ENCODE measurements around the gene GALNT13.

Gene GALNT13

DNA sequence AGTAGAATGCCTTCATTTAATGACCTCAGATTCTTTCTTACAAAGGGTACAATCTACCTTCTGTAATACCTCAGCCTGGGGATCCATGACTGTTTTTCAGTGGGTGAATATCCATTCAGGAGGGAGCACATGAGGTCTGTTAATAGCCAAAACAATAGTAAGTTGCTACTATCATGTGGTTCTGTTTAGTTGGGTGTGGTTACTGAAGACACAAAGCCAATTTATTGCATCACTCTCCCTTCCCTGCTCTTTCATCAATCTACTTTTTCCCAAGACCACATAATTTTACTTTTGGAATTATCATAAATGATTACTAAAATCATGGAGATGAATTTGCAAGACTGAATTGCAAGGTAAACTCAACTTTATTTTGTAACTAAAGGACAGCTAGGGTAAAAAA is 254.2 kb downstream of the GALNT13 start:
- no peak for DNase-seq (ENCODE audit: low read depth in 2 of 2)

DNA sequence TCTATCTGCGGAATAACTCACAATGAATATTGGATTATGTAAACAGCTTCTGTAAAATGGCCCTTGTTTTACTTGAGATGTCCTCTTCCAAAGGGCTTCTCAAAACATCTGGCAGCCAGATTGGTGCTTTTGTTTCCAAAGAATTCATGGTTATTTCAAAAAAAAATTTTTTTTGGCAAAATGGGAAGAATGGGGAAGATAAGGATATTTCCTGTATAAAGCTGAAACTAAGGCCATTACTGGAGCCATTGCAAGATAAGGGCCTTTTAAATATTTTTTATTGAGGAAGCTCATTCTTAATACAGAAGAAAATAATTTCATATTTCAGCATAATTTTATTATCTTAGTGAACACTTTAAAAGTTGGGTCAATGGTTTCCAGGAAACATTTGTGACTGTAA is 259.1 kb downstream of the GALNT13 start:
- DNase-seq (ENCODE audit: low read depth in 2 of 2) = no peak

DNA sequence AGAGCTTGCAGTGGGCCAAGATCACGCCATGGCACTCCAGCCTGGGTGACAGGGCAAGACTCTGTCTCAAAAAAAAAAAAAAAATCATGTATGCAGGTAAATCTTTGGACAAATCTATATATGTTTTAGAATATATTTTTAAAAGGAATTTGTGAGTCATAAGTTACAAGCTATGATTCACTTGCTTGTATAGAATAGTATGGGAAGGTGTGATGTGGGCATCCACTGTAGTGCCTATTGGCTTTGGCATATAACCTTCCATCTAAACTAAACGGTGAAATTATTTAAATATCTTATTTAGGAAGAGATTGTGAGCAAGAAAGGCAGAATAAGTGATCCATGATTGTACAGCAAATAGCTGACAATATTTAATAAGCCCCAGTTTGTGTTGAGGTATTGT is 261.1 kb downstream of the GALNT13 start:
- no peak for DNase-seq (ENCODE audit: low read depth in 2 of 2)

DNA sequence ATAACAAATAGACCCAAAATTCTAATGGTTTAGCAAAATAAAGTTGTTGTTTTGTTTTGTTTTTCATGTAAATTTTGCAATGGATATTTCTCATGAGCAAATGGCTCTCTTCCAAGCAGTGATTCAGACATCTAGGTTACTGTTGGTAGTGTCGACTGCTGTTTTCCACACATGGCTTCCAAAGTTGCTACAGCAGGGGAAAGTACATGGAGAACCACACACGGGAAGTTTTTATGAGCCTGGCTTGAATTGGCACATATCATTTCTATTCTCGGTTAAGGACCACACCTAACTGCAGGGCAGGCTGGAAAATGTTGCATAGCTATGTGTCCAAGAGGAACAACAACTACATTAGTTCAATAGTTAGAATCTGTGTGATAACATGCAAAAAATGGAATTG is 262.1 kb downstream of the GALNT13 start:
- DNase-seq (ENCODE audit: low read depth in 2 of 2) = no peak

DNA sequence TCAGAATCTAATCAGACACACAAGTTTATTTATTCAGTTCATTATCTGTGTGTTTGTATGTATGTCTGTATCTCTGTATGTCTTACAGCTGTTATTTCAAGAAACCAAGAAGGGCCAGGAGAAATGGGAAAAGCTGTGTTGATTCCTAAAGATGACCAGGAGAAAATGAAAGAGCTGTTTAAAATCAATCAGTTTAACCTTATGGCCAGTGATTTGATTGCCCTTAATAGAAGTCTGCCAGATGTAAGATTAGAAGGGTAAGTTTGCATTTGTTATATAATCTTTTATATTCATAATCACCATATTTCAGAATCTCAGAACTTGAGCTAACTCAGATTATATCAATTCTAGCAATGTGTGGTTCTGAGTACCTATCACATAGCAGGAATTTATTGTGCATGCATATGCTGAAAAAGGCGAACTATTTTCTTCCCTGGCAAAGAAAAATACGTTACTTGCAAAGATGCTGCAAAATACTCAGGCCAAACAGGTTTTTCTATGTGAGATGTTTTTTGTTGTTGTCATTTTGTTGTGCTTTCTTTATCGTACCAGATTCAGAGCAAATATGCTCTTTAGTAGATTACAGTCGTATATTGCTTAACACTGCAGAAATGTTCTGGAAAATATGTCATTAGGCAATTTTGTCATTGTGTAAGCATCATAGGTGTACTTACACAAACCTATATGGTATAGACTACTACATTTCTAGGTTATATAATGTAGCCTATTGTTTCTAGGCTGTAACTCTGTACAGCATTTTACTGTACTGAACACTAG is 268.7 kb downstream of the GALNT13 start:
- DNase-seq (ENCODE audit: low read depth in 2 of 2) = no peak

DNA sequence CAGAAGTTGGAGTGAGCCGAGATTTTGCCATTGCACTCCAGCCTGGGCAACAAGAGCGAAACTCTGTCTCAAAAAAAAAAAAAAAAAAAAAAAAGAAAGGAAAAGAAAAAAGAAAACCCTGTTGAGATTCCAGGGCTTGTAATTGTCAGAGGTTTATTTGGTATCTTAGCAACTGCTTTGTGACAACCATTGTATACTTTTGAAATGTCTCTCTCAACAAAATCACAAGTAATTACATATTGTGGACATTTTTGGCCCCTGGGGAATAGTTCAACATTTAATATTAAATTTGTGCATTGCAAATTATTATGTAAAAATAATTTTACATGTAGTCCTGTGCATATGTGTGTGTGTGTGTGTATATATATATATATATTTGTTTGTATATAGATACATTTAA is 270.8 kb downstream of the GALNT13 start:
- DNase-seq (ENCODE audit: low read depth in 2 of 2) = no peak

GRCh38 chr2:154143105-154143504 is 271.4 kb downstream of the GALNT13 start:
- DNase-seq (ENCODE audit: low read depth in 2 of 2) = no peak

GRCh38 chr2:154158101-154158500 is 286.4 kb downstream of the GALNT13 start:
- no peak for DNase-seq (ENCODE audit: low read depth in 2 of 2)

DNA sequence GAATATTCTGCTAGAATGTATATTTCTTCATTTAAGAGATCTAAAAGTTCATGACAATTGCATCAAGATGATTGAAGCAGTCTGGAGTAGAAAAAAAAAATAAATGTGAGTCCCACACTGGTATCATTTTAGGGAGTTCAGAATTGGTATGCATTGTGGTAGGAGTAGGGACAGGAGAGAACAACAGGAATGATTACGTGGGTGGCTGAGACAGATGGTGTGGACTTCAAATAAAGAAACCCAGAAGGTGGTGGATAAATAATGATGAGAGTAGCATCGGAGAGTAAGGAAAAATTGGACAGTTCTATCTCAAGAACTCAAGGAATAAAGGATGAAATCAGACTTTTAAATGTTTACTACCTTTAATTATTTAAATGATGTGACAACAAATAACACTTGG is 289.6 kb downstream of the GALNT13 start:
- DNase-seq (ENCODE audit: low read depth in 2 of 2) = no peak

DNA sequence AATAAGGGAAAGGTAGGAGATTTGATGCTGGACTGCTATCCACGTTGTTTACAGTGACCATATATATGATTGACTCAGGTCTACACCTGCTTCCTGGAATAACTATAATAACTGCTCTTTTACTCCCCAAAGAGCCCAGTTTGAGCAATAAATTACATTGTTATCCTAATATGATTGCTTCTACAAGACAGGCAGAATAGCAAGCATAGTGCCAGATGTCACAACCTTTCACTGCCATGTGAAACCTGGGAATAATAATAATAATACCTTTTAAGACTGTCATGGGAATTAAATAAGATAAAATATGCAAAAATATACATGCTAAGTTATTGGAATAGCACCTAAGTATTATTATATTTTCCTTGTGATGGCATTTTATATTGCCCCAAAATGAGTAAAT is 298.7 kb downstream of the GALNT13 start:
- no peak for DNase-seq (ENCODE audit: low read depth in 2 of 2)

GRCh38 chr2:154173164-154173563 is 301.4 kb downstream of the GALNT13 start:
- no peak for DNase-seq (ENCODE audit: low read depth in 2 of 2)

GRCh38 chr2:154173919-154174318 is 302.2 kb downstream of the GALNT13 start:
- DNase-seq (ENCODE audit: low read depth in 2 of 2) = no peak

- no peak for DNase-seq (ENCODE audit: low read depth in 2 of 2)
Observed at GRCh38 chr2:154182008-154182407, 310.3 kb downstream of the GALNT13 start.

- DNase-seq (ENCODE audit: low read depth in 2 of 2) = no peak
Observed at GRCh38 chr2:154187948-154188347, 316.2 kb downstream of the GALNT13 start.

GRCh38 chr2:154189953-154190352 is 318.2 kb downstream of the GALNT13 start:
- DNase-seq (ENCODE audit: low read depth in 2 of 2) = no peak

- no peak for DNase-seq (ENCODE audit: low read depth in 2 of 2)
Observed at GRCh38 chr2:154193246-154193645, 321.5 kb downstream of the GALNT13 start.

DNA sequence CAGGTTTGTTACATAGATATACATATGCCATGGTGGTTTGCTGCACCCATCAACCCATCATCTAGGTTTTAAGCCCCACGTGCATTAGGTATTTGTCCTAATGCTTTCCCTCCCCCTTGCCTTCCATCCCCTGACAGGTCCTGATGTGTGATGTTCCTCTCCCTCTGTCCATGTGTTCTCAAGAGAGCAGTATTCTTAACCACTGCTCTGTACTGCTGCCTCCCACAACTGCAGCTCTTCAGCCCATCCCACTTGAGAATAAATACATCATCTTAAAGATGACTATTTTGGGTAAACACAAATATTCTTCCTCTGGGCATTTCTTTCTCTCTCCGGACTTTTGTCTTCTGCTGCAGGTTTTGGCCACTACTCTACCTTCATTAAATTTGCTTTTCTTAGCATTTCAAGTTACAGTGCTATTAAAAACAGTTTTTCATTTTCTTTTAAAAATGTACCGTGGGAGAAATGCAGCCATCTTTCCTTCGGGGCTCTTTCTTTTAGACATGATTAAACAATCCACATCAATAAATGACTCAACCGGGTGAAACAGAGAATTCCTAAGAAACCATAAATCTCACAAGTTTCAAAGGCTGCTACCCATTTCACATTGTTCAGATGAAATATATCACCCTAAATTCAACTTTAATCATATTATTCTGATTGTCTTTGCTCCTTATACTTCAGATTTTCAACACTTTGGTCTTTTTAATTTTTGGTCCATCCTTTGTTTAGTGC is 323.4 kb downstream of the GALNT13 start:
- DNase-seq (ENCODE audit: low read depth in 2 of 2) = no peak

DNA sequence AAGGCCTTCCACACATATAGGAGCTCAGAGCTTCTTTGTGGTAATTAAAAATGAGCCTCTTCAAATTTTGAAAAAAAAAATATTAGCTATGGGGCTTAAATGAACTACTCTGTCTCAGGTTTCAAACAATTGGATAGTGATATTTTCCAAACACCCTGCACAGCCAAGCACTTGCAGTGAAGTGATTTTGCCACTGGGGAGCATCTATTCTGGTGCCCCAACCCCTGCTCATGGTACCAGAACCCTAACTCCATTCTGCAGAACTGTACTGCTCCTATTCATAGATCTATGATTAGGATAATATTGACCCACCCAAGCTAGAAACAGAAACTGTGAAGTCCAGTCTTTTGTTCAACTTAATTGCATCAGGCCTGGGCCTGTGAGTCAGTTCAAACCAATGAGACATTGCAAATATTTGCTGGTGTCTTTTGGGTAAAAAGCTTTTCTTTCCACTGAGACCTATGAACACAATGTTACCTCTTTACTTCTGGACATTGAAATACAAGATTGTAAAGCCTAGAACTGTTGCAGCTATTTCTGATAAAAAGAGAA is 324.0 kb downstream of the GALNT13 start:
- DNase-seq (ENCODE audit: low read depth in 2 of 2) = no peak

GRCh38 chr2:154198866-154199265 is 327.1 kb downstream of the GALNT13 start:
- DNase-seq (ENCODE audit: low read depth in 2 of 2) = no peak

GRCh38 chr2:154203206-154203605 is 331.5 kb downstream of the GALNT13 start:
- DNase-seq (ENCODE audit: low read depth in 2 of 2) = no peak

GRCh38 chr2:154203902-154204301 is 332.2 kb downstream of the GALNT13 start:
- no peak for DNase-seq (ENCODE audit: low read depth in 2 of 2)

- no peak for DNase-seq (ENCODE audit: low read depth in 2 of 2)
Observed at GRCh38 chr2:154207288-154208047, 335.7 kb downstream of the GALNT13 start.
